ENCODE measurements around the gene HOXD3. TPM values are rescaled to one million over a fixed set of nuclear protein-coding genes. Genes with fewer than 3 reads are reported as not detected.

Gene HOXD3
- total RNA-seq, 1 experiment from 2014 or later = not detected

- no peak for TF ChIP-seq AFF4 (CRISPR knock-in tag; IDR thresholded peaks at IDR 0.05; ENCODE audit: borderline replicate concordance)
- TF ChIP-seq HMGA2 (CRISPR knock-in tag; IDR thresholded peaks at IDR 0.05) = no peak
- no peak for TF ChIP-seq HMGXB4 (CRISPR knock-in tag; IDR thresholded peaks at IDR 0.05)
- TF ChIP-seq ZNF532 (CRISPR knock-in tag; IDR thresholded peaks at IDR 0.05; ENCODE audit: borderline replicate concordance) = no peak
- TF ChIP-seq IRF2 (CRISPR knock-in tag; IDR thresholded peaks at IDR 0.05; ENCODE audit: borderline replicate concordance, low read depth) = no peak
- no peak for TF ChIP-seq ESRRA (CRISPR knock-in tag; IDR thresholded peaks at IDR 0.05; ENCODE audit: borderline replicate concordance)
- TF ChIP-seq JUN (CRISPR knock-in tag; IDR thresholded peaks at IDR 0.05) = no peak
- no peak for TF ChIP-seq ZNF396 (CRISPR knock-in tag; IDR thresholded peaks at IDR 0.05; ENCODE audit: borderline replicate concordance)
- TF ChIP-seq EMX1 (CRISPR knock-in tag; IDR thresholded peaks at IDR 0.05) = no peak
- TF ChIP-seq RORB (CRISPR knock-in tag; IDR thresholded peaks at IDR 0.05) = no peak
- no peak for TF ChIP-seq OVOL2 (CRISPR knock-in tag; IDR thresholded peaks at IDR 0.05; ENCODE audit: borderline replicate concordance)
Observed at GRCh38 chr2:176110415-176111308, 46.4 kb upstream of the HOXD3 start (continued).

- ATAC-seq = peak; percentile 12
- H3K9me3 Mint-ChIP-seq = no peaks in the 10 kb centered on the region
- peak; percentile 40; the same call in 1 of the 2 replicates for TF ChIP-seq CTCF (IDR thresholded peaks at IDR 0.05)
- no peak for TF ChIP-seq USF1 (CRISPR knock-in tag; IDR thresholded peaks at IDR 0.05)
- TF ChIP-seq GABPB1 (CRISPR knock-in tag; IDR thresholded peaks at IDR 0.05) = peak; percentile 26; the same call in 1 of the 2 replicates
- H3K36me3 Mint-ChIP-seq = 0 out of 2 replicates have a peak, but pooled peaks cover 4% of the 10 kb centered on the region
- CTCF ChIA-PET = interaction anchor here (0.6 to 2.2 kb wide), 14 partner anchors 10 to 547 kb away, joined by 3 to 15 read pairs (median 3); partner anchors contain the start of gene HOXD9
- H3K27me3 Mint-ChIP-seq (ENCODE audit: low read depth) = peaks cover 98% of the 10 kb centered on the region
- no peak overlapping the region for H3K27ac Mint-ChIP-seq
- peaks cover 29% of the 10 kb centered on the region for H3K4me1 Mint-ChIP-seq
- POLR2A ChIA-PET = no interaction called here
- no peak overlapping the region for H3K4me3 Mint-ChIP-seq
- DNase-seq (ENCODE audit: low spot score) = peak; percentile 80
Observed at GRCh38 chr2:176111309-176111663, 45.8 kb upstream of the HOXD3 start.

Measured in WTC11 (cell line).